Loucy (cell line): ENCODE measurements around the gene ZNF318.

Experiments
- CTCF ChIP-seq: fragments of 200-600 bp; sonication (generic); conservative IDR thresholded peaks from 2 replicates; pipeline ENCODE4 v1.5.1; 2014; ENCODE audit warnings: mild to moderate bottlenecking, antibody characterized with exemption, low read length
- EZH2phosphoT487 ChIP-seq: fragments of 200-600 bp; IDR thresholded peaks from 2 replicates; pipeline ENCODE4 v1.6.1; 2018; ENCODE audit warnings: antibody characterized with exemption, mild to moderate bottlenecking, moderate library complexity, borderline replicate concordance

GRCh38 chr6:43308101-43308989 is 61.1 kb downstream of the ZNF318 start, which contains the start of gene CRIP3:
- TF ChIP-seq CTCF, result no peak
- no peak for TF ChIP-seq EZH2phosphoT487
